ENCODE measurements around the gene PSAPL1.
"Not testable (repeated sequence)": the region's sequence is repeated elsewhere in the genome, so short reads cannot be mapped to it uniquely, and the experiment has no call there.

Gene PSAPL1

DNA sequence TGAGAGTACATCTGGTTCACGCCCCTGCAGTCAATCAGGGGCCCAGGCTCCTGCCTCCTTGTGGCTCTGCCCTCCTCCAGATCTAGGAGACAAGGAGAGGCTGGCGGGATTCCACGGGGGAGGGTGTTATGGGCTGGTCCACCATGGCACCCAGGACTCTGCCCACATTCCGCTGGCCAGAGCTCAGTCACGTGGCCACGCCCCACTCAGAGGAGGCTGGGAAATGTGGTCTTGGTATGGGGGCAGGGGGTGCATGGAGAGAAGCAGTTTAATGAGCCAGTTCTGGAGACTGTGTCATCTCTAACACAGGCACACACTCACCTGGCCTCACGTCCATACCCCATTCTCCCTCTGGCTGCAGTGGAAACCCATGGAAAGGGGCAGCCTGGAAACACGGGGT lies 31.5 kb upstream of the PSAPL1 start:
- H3K9me3 Mint-ChIP-seq, result no peaks in the 10 kb centered on the region
- peaks cover 3% of the 10 kb centered on the region for H3K27me3 Mint-ChIP-seq
- DNase-seq, result no peak
- H3K36me3 Mint-ChIP-seq, result no peaks in the 10 kb centered on the region
- CTCF ChIA-PET, result no interaction called here
- H3K4me3 Mint-ChIP-seq, result no peak overlapping the region
- no peak overlapping the region for H3K27ac Mint-ChIP-seq
- no peaks in the 10 kb centered on the region for H3K4me1 Mint-ChIP-seq

DNA sequence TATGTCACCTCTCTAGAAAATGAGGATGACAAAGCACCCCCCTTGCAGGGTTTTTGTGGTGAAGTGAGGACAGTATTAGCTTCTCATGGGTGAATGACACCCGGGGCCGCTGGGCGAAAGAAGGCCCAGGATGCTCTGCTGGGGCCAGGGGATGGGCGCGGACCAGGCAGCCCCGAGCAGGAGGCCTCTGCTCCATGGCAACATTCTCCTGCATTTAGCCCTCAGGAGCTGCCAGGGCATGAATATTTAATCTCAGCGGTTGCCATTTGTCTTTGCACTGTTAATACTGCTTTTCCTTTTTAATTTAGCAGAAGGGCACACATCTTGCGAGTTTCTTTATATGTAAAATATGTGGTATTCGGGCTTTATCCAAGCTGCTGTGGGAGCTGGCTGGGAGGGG lies 30.3 kb upstream of the PSAPL1 start:
- Mint-ChIP-seq H3K27me3 (peaks cover 4% of the 10 kb centered on the region), H3K9me3 (no peaks in the 10 kb centered on the region), H3K4me3 (no peak overlapping the region), H3K36me3 (no peaks in the 10 kb centered on the region), H3K4me1 (no peaks in the 10 kb centered on the region), H3K27ac (no peak overlapping the region)
- CTCF ChIA-PET, result no interaction called here
- no peak for DNase-seq

GRCh38 chr4:7464259-7464655 lies 29.5 kb upstream of the PSAPL1 start:
- DNase-seq, result no peak
- no peaks in the 10 kb centered on the region for H3K4me1 Mint-ChIP-seq
- no peak overlapping the region for H3K27ac Mint-ChIP-seq
- H3K9me3 Mint-ChIP-seq, result no peaks in the 10 kb centered on the region
- no peaks in the 10 kb centered on the region for H3K36me3 Mint-ChIP-seq
- H3K4me3 Mint-ChIP-seq, result no peak overlapping the region
- CTCF ChIA-PET, result interaction anchor here (0.7 kb wide), 1 partner anchor 309 kb away, joined by 3 read pairs; no protein-coding TSS in a partner anchor
- H3K27me3 Mint-ChIP-seq, result peaks cover 4% of the 10 kb centered on the region

DNA sequence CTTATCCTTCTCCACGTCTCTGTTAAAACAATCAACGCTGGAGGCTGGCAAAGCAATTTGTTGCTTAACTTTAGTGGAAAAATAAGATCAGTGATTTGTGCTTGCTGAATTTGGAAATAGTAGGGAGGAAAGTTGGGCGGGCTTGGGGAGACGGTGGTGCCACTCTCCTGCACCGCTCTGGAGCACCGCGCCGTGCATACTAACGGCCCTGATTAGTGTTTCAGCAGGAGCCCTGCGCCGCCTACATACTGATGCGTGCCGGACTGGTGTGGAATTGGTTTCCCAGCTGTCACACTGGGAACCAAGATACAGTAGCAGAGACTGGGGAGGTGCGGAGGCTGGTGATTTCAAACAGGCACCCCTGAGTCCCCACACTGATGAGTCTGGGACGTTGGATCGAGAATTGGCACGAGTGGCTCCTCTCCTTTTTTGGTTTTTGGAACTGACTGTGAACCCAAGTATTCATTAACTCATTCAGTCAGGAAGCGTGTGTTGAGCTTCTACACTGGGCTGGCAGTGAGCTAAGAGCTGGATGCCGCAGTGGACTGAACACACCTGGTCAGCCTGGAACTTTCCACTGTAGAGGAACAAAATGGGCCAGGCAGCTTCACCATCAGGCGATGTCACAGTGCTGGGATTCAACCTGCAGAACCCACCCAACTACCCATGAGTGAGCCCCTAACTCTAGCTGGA lies 29.0 kb upstream of the PSAPL1 start:
- DNase-seq, result no peak
- no peak overlapping the region for H3K4me3 Mint-ChIP-seq
- H3K36me3 Mint-ChIP-seq, result no peaks in the 10 kb centered on the region
- no peak overlapping the region for H3K27ac Mint-ChIP-seq
- no peaks in the 10 kb centered on the region for H3K9me3 Mint-ChIP-seq
- CTCF ChIA-PET, result interaction anchor here (0.7 kb wide), 1 partner anchor 308 kb away, joined by 3 read pairs; no protein-coding TSS in a partner anchor
- H3K4me1 Mint-ChIP-seq, result no peaks in the 10 kb centered on the region
- peaks cover 4% of the 10 kb centered on the region for H3K27me3 Mint-ChIP-seq

DNA sequence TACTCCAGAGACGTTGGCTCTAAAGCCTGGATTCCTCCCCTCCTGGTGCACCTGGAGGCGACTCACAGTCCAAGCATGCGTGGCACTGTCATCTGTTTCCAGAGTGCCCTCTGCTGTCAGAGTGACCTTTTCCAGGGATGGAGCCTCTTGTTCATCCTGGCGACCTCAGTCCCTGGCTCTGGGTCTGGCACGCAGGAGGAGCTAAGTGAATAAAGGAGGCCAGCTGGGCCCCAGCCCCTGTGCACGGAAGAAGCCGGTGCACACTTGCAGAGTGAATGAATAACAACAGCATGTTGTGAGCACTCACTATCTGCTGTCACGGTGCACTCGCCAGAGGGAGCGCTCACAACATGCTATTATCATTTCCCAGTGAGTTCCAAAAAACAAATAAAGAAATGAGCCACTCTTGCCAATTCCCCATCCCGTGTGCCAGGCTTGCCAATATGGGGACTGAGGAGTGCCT lies 27.8 kb upstream of the PSAPL1 start:
- no peak for DNase-seq
- H3K9me3 Mint-ChIP-seq, result no peaks in the 10 kb centered on the region
- CTCF ChIA-PET, result no interaction called here

DNA sequence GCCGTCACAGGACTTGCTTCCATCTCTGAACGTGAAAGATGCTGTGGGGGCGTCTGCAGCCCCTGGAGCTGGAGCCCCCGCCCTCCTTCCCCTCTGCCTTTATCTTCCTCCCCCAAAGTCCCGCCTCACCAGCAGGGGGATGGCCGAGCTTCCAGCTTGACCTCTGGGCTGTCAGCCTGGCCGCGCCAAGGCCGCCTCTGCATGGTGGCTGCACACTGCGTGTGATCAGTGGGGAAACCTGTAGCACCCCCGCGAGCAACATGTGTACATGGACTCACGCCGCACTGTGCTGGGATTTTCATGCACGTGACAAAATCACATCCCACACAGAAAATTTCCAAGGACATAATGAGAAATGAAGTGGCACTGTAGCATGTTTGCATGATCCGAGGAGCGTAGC lies 26.5 kb upstream of the PSAPL1 start:
- no peak for DNase-seq
- no peaks in the 10 kb centered on the region for H3K4me1 Mint-ChIP-seq
- no peak overlapping the region for H3K27ac Mint-ChIP-seq
- H3K36me3 Mint-ChIP-seq, result no peaks in the 10 kb centered on the region
- no peaks in the 10 kb centered on the region for H3K9me3 Mint-ChIP-seq
- no peak overlapping the region for H3K4me3 Mint-ChIP-seq
- CTCF ChIA-PET, result no interaction called here
- peaks cover 4% of the 10 kb centered on the region for H3K27me3 Mint-ChIP-seq

More for the DNA sequence above, 27.8 kb upstream of the PSAPL1 start:
- H3K36me3 Mint-ChIP-seq, result no peaks in the 10 kb centered on the region
- H3K4me3 Mint-ChIP-seq, result no peak overlapping the region
- peaks cover 4% of the 10 kb centered on the region for H3K27me3 Mint-ChIP-seq
- H3K4me1 Mint-ChIP-seq, result no peaks in the 10 kb centered on the region
- no peak overlapping the region for H3K27ac Mint-ChIP-seq

- DNase-seq, result no peak
- no peaks in the 10 kb centered on the region for H3K4me1 Mint-ChIP-seq
- no peak overlapping the region for H3K4me3 Mint-ChIP-seq
- no peaks in the 10 kb centered on the region for H3K36me3 Mint-ChIP-seq
- H3K27me3 Mint-ChIP-seq, result peaks cover 4% of the 10 kb centered on the region
- CTCF ChIA-PET, result no interaction called here
- no peak overlapping the region for H3K27ac Mint-ChIP-seq
- no peaks in the 10 kb centered on the region for H3K9me3 Mint-ChIP-seq
These were observed 25.8 kb upstream of the PSAPL1 start for GRCh38 chr4:7460566-7460965.

- no peak for DNase-seq
- CTCF ChIA-PET, result no interaction called here
- no peaks in the 10 kb centered on the region for H3K36me3 Mint-ChIP-seq
- no peaks in the 10 kb centered on the region for H3K9me3 Mint-ChIP-seq
- no peaks in the 10 kb centered on the region for H3K4me1 Mint-ChIP-seq
- H3K27me3 Mint-ChIP-seq, result peaks cover 4% of the 10 kb centered on the region
- no peak overlapping the region for H3K4me3 Mint-ChIP-seq
- H3K27ac Mint-ChIP-seq, result no peak overlapping the region
These were observed 24.7 kb upstream of the PSAPL1 start for GRCh38 chr4:7459471-7459870.

DNA sequence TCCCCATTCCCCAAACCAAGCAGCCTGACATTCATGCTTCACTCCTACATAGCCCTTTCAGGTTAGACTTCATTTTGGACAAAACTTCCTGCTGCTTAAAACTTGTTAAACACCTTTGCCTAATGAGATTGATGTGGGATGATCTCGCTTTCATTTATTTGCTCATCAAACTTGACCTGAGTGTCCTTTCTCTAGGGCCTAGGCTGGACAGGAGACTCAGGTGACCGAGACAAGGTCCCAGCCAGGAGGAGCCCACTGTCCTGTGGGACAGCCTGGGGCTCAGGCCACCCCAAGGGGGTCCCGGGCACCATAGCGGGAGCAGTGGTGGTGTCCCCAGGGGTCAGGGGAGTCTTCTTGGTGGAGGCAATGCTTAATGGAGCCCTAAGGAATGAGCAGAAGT lies 23.7 kb upstream of the PSAPL1 start:
- H3K36me3 Mint-ChIP-seq, result no peaks in the 10 kb centered on the region
- no peaks in the 10 kb centered on the region for H3K9me3 Mint-ChIP-seq
- H3K4me3 Mint-ChIP-seq, result no peak overlapping the region
- no peaks in the 10 kb centered on the region for H3K4me1 Mint-ChIP-seq
- no peak overlapping the region for H3K27ac Mint-ChIP-seq
- no peak for DNase-seq
- peaks cover 4% of the 10 kb centered on the region for H3K27me3 Mint-ChIP-seq
- CTCF ChIA-PET, result no interaction called here

- CTCF ChIA-PET, result no interaction called here
- Mint-ChIP-seq H3K9me3 (no peaks in the 10 kb centered on the region), H3K4me3 (no peak overlapping the region), H3K27me3 (peaks cover 4% of the 10 kb centered on the region), H3K4me1 (no peaks in the 10 kb centered on the region), H3K27ac (no peak overlapping the region), H3K36me3 (no peaks in the 10 kb centered on the region)
- DNase-seq, result no peak
These were observed 23.3 kb upstream of the PSAPL1 start for GRCh38 chr4:7458066-7458425.

GRCh38 chr4:7457201-7458065 lies 22.7 kb upstream of the PSAPL1 start:
- CTCF ChIA-PET, result no interaction called here

DNA sequence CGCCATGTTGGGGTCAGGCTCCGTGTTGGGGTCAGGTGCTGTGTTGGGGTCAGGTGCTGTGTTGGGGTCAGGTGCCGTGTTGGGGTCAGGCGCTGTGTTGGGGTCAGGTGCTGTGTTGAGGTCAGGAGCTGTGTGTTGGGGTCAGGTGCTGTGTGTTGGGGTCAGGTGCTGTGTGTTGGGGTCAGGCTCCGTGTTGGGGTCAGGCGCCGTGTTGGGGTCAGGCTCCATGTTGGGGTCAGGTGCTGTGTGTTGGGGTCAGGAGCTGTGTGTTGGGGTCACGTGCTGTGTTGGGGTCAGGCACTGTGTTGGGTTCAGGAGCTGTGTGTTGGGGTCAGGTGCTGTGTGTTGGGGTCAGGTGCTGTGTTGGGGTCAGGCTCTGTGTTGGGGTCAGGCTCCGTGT lies 18.1 kb upstream of the PSAPL1 start:
- H3K9me3 Mint-ChIP-seq, CTCF ChIA-PET, H3K4me3 Mint-ChIP-seq, H3K36me3 Mint-ChIP-seq, H3K4me1 Mint-ChIP-seq, H3K27ac Mint-ChIP-seq, DNase-seq, H3K27me3 Mint-ChIP-seq: not testable (repeated sequence)

More at GRCh38 chr4:7457201-7458065, 22.7 kb upstream of the PSAPL1 start:
- Mint-ChIP-seq H3K27me3 (peaks cover 4% of the 10 kb centered on the region), H3K4me3 (no peak overlapping the region), H3K27ac (no peak overlapping the region), H3K36me3 (no peaks in the 10 kb centered on the region), H3K9me3 (peaks cover 3% of the 10 kb centered on the region), H3K4me1 (no peaks in the 10 kb centered on the region)
- no peak for DNase-seq

DNA sequence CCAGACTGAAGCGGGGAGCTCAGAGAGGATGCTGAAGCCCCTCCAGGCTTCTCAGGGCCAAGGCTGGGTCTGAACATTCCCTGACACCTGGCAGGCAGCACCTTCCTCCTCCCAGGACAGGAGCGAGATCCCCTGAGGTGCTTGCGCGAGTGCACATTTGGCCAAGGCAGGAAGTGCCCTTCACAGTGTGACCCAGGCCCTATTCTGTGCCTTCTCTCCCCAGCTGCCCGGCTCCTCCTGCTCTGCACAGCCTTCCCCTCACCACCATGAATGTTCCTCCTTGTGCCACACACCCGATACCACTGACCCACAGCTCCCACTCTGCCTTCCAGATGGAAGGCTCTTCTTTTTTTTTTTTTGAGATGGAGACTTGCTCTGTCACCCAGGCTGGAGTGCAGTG lies 17.1 kb upstream of the PSAPL1 start:
- Mint-ChIP-seq H3K27me3 (no peaks in the 10 kb centered on the region), H3K4me1 (no peaks in the 10 kb centered on the region), H3K4me3 (no peak overlapping the region), H3K36me3 (no peaks in the 10 kb centered on the region), H3K27ac (no peak overlapping the region), H3K9me3 (peaks cover 8% of the 10 kb centered on the region)
- DNase-seq, result no peak
- CTCF ChIA-PET, result no interaction called here

- Mint-ChIP-seq H3K36me3 (no peaks in the 10 kb centered on the region), H3K4me3 (no peak overlapping the region), H3K4me1 (no peaks in the 10 kb centered on the region), H3K27ac (no peak overlapping the region), H3K27me3 (no peaks in the 10 kb centered on the region), H3K9me3 (peaks cover 8% of the 10 kb centered on the region)
- DNase-seq, result no peak
- CTCF ChIA-PET, result no interaction called here
These were observed 16.7 kb upstream of the PSAPL1 start for GRCh38 chr4:7451434-7451789.

DNA sequence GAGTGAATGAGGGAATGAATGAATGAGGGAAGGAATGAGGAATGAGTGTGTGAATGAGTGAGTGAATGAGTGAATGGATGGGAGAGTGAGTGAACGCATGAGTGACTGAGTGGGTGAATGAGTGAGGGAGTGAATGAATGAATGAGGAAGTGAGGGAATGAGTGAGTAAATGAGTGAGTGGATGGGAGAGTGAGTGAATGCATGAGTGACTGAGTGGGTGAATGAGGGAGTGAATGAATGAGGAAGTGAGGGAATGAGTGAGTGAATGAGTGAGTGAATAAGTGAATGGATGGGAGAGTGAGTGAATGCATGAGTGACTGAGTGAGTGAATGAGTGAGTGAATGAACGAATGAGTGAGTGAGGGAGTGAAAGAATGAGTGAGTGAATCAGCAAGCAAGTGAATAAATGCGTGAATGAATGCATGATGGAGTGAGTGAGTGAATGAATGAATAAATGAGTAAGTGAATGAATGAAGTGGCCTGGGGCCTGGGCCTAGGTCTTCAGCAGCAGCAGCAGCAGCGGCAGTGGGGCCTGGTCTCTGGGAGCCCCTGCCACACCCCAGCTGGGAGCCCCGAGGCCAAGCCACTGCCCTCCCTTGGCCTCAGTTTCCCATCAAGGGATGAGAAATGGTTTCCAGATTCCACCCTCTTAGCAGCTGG lies 16.2 kb upstream of the PSAPL1 start:
- CTCF ChIA-PET, result no interaction called here
- Mint-ChIP-seq H3K9me3 (peaks cover 8% of the 10 kb centered on the region), H3K27me3 (no peaks in the 10 kb centered on the region), H3K27ac (no peak overlapping the region), H3K4me1 (no peaks in the 10 kb centered on the region), H3K4me3 (no peak overlapping the region), H3K36me3 (no peaks in the 10 kb centered on the region)
- DNase-seq, result no peak

Data from activated naive CD4-positive, alpha-beta T cell treated with anti-CD3 and anti-CD28 coated beads, Interleukin-2, amount 10 ng/mL, durations not matched to agents 7 days and 5 days (primary cell).